Measurements from ENCODE around the gene NUP107. TPM values are rescaled to one million over a fixed set of nuclear protein-coding genes. Genes with fewer than 3 reads are reported as not detected.

The NUP107 gene
- total and polyA plus RNA-seq, 7 donors: 9.2 to 22.8 (median 19.8) TPM

- no peaks in the 10 kb centered on the region for H3K9me3 ChIP-seq
- H3K4me1 ChIP-seq: peaks cover 17% of the 10 kb centered on the region
- no peak overlapping the region for H3K4me3 ChIP-seq
- H3K36me3 ChIP-seq (ENCODE audit: insufficient read depth in 1 of 2, low read depth in 1 of 2): peaks cover 0 to 36% of the 10 kb centered on the region in 2 donors
- WGBS, 3 donors: 88 to 91% (median 88%) methylated on average over 4 of the region's 4 CpGs
- ATAC-seq (no peak), DNase-seq (no peak)
- no peak overlapping the region for H3K27ac ChIP-seq
- intact Hi-C loops (cut with DNase I): loop anchor here (5.0 to 10.0 kb wide), 2 partner anchors 57 to 525 kb away; partner anchors contain the start of genes MDM2 (in 2 of the 2) and IL26 (in 1 of the 2)
- TF ChIP-seq, protein P1, sequence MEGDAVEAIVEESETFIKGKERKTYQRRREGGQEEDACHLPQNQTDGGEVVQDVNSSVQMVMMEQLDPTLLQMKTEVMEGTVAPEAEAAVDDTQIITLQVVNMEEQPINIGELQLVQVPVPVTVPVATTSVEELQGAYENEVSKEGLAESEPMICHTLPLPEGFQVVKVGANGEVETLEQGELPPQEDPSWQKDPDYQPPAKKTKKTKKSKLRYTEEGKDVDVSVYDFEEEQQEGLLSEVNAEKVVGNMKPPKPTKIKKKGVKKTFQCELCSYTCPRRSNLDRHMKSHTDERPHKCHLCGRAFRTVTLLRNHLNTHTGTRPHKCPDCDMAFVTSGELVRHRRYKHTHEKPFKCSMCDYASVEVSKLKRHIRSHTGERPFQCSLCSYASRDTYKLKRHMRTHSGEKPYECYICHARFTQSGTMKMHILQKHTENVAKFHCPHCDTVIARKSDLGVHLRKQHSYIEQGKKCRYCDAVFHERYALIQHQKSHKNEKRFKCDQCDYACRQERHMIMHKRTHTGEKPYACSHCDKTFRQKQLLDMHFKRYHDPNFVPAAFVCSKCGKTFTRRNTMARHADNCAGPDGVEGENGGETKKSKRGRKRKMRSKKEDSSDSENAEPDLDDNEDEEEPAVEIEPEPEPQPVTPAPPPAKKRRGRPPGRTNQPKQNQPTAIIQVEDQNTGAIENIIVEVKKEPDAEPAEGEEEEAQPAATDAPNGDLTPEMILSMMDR (IDR thresholded peaks at IDR 0.05): no peak
- no peaks in the 10 kb centered on the region for H3K27me3 ChIP-seq (ENCODE audit: insufficient read depth in 3 of 3, low read length in 2 of 3)
These were observed 63.1 kb downstream of the NUP107 start for GRCh38 chr12:68749861-68750260.

DNA sequence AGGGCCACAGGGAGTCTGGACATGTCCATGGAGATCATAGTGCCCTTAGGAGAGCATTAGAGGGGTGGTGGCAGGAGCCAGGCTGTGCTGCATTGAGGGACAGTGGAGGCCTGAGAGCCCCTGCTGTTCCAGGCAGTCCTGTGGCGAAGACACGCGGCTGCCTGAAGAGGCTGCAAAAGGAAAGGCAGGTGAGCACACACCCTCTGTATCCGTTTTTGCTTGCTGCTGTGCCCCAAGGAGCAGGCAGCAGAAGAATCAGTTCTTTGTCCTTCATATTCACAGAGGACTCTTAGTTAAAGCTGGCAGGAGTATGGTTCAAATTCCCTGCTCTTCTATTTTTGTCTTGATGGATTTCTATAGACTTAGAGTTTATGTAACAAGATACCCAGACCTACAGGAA lies 63.7 kb downstream of the NUP107 start:
- 72 to 87% (median 79%) methylated on average over 4 of the region's 4 CpGs for WGBS, 3 donors
- intact Hi-C loops (cut with DNase I): no loop called here
- TF ChIP-seq, protein P1 (IDR thresholded peaks at IDR 0.05): no peak
- Histone ChIP-seq H3K4me1 (peaks cover 17% of the 10 kb centered on the region), H3K9me3 (no peaks in the 10 kb centered on the region), H3K27me3 (ENCODE audit: insufficient read depth in 3 of 3, low read length in 2 of 3) (no peaks in the 10 kb centered on the region), H3K27ac (no peak overlapping the region), H3K4me3 (no peak overlapping the region), H3K36me3 (ENCODE audit: insufficient read depth in 1 of 2, low read depth in 1 of 2) (peaks cover 0 to 43% of the 10 kb centered on the region in 2 donors)
- DNase-seq: no peak
- no peak for ATAC-seq

DNA sequence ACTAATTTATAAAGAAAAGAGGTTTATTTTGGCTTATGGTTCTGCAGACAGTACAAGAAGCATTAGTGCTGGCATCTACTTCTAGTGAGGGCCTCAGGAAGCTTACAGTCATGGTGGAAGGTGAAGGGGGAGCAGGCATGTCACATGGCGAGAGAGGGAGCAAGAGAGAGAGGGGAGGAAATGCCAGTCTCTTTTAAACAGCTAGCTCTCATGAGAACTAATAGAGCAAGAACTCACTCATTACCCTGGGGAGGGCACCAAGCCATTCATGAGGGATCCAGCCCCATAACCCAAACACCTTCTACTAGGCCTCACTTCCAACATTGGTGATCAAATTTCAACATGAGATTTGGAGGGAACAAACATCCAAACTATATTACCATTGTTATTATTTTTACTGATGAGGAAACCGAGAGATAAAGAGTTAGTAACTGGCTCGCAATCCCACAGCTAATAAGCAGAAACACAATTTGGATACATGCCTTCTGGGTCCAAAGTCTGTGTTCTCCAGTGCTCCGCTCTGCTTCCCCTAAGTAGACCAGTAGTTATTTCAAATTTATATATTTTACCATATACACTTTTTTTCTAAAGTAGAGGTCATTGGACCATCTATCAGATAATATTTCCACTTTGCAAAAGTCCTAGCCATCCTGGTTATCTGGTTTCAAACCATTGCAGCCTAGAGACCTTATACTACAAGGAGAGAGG lies 68.9 kb downstream of the NUP107 start:
- Histone ChIP-seq H3K4me3 (no peak overlapping the region), H3K4me1 (peaks cover 4% of the 10 kb centered on the region), H3K9me3 (no peaks in the 10 kb centered on the region), H3K36me3 (ENCODE audit: insufficient read depth in 1 of 2, low read depth in 1 of 2) (peaks cover 6 to 86% of the 10 kb centered on the region in 2 donors), H3K27ac (no peak overlapping the region), H3K27me3 (ENCODE audit: insufficient read depth in 3 of 3, low read length in 2 of 3) (no peaks in the 10 kb centered on the region)
- DNase-seq (no peak), ATAC-seq (no peak)
- intact Hi-C loops (cut with DNase I): no loop called here
- TF ChIP-seq, protein P1 (IDR thresholded peaks at IDR 0.05): no peak
- 91 to 96% (median 95%) methylated on average over 4 of the region's 4 CpGs for WGBS, 3 donors

GRCh38 chr12:68759852-68760251 lies 73.1 kb downstream of the NUP107 start:
- no peak overlapping the region for H3K4me3 ChIP-seq
- intact Hi-C loops (cut with DNase I): no loop called here
- H3K27ac ChIP-seq: no peak overlapping the region
- H3K9me3 ChIP-seq: no peaks in the 10 kb centered on the region
- peaks cover 6 to 92% of the 10 kb centered on the region in 2 donors for H3K36me3 ChIP-seq (ENCODE audit: insufficient read depth in 1 of 2, low read depth in 1 of 2)
- TF ChIP-seq, protein P1 (IDR thresholded peaks at IDR 0.05): no peak
- no peak for DNase-seq
- no peaks in the 10 kb centered on the region for H3K27me3 ChIP-seq (ENCODE audit: insufficient read depth in 3 of 3, low read length in 2 of 3)
- H3K4me1 ChIP-seq: no peaks in the 10 kb centered on the region
- 90 to 94% (median 91%) methylated on average over 5 of the region's 5 CpGs for WGBS, 3 donors
- no peak for ATAC-seq
